GM19025 (cell line): ENCODE data around the gene SFSWAP.
"Not testable (repeated sequence)": the region's sequence is repeated elsewhere in the genome, so short reads cannot be mapped to it uniquely, and the experiment has no call there.

Source experiments
- ATAC-seq: cut with Tn5 transposase; IDR thresholded peaks from one replicate; pipeline ENCODE4 v1.9.1; 2021; ENCODE audit warnings: mild to moderate bottlenecking, low read depth, moderate library complexity; ENCODE audit not compliant: unreplicated experiment

Gene SFSWAP

GRCh38 chr12:131701705-131702572 is 9.0 kb upstream of the SFSWAP start:
- no peak for ATAC-seq

DNA sequence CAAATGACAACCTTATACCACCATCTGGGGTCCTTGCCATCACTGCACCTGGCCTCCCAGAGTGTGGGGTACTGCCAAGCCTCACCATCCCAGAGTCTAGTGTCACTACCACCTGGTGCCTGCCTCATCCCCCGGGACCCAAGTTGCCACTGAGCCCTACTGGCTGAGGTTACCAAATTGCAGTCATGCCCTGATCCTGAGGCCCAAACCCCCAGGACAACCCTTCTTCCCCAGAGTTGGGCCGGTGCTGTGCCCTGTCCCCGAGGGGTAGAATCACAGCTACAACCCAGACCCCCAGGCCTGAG is 8.4 kb upstream of the SFSWAP start:
- no peak for ATAC-seq

GRCh38 chr12:131703161-131703560 is 7.7 kb upstream of the SFSWAP start:
- ATAC-seq: no peak

- no peak for ATAC-seq
Measured at GRCh38 chr12:131704509-131704908, 6.4 kb upstream of the SFSWAP start.

- ATAC-seq: not testable (repeated sequence)
Measured at GRCh38 chr12:131706709-131707108, 4.2 kb upstream of the SFSWAP start.

DNA sequence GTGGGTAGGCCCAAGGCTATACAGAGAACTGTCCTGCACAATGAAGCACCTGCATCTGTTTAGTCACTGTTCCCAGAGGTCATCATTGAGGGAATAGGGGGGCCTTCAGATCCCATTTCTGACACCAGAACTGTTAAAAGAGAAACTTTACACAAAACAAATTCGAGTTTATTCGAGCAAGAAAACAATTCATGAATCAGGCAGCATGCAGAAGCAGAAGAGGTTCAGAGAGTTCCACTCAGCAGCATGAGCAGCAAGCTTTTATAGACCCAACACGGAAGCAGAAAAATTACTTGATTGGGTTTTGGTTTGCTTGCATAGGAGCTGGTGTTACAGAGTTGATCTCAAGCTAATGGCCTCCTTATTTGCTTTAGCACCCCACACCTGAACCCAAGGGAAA is 1.7 kb upstream of the SFSWAP start:
- no peak for ATAC-seq

GRCh38 chr12:131711551-131712205 is 788 bp downstream of the SFSWAP start:
- ATAC-seq: no peak

- no peak for ATAC-seq
Measured at GRCh38 chr12:131713349-131713748, 2.5 kb downstream of the SFSWAP start.

DNA sequence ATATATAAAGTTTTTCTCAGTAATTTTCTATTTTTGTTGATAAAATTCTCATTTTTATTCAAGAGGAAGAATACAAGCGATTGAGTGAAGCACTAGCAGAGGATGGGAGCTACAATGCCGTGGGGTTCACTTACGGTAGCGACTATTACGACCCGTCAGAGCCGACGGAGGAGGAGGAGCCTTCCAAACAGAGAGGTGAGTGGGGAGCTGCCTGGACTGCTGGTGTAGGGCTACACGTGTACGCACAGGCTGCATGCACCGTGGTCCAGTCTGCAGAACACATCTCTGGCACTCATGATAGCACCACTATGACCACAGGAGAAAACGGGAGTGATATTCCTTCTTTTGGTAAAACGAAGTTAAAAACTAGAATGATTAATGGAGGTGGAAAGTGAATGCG is 3.9 kb downstream of the SFSWAP start:
- ATAC-seq: no peak

DNA sequence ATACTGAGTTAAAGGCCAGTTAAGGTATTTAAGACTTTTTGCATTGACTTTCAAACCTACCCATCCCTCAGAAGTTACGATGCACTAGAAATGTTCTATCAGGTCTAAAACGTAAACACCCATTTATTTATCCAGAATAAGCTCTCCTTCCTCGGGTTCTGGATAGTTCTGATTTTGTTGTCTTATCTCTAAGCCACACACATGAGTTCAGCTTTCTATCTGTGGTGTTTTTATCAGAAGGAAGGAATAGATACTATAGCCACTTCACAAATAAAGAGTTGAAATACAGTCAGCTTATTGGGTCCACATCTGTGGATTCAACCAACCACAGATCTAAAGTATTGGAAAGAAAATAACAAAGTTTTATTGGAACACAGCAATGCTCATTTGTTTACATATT is 5.4 kb downstream of the SFSWAP start:
- no peak for ATAC-seq

GRCh38 chr12:131720241-131720640 is 9.4 kb downstream of the SFSWAP start:
- no peak for ATAC-seq

GRCh38 chr12:131720921-131721320 is 10.0 kb downstream of the SFSWAP start:
- ATAC-seq: no peak

GRCh38 chr12:131721548-131721947 is 10.7 kb downstream of the SFSWAP start:
- no peak for ATAC-seq

DNA sequence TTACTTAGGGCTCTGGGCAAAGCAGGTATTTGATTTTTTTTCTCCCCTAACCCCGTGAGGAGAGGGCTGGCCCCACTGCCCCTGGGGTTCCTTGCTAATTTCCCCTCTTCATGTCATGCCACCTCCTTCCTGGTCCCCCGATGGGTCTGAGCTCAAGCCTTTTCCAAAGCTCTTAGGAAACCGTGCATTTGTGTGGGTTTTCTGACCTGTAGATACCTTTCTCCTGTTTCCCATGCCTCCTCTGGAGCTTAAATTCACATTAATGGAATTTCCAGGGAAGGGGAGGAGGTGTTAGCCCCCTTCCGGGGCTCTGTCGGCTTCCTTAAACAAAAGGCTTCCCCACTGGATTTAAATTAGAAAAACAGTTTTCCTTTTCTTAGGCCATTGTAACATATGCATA is 12.6 kb downstream of the SFSWAP start:
- no peak for ATAC-seq

DNA sequence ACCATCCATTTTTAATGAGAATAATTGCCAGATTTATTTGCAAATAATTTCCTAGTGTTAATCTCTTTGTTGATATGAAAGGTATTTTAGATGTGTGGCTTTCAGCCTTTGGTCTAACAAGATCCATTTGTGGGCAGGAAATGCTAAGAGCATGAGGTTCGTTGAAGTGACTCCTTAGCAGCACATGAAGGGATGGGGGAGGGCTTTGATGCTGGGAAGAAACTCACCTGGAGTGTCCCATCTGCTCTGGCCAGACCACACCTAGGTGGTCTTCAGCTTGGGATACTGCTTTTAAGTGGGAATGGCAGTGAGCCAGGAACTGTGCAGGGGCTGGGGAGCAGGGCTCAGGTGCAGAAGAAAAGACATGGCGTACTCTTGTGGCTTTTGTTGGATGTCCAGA is 13.6 kb downstream of the SFSWAP start:
- no peak for ATAC-seq

DNA sequence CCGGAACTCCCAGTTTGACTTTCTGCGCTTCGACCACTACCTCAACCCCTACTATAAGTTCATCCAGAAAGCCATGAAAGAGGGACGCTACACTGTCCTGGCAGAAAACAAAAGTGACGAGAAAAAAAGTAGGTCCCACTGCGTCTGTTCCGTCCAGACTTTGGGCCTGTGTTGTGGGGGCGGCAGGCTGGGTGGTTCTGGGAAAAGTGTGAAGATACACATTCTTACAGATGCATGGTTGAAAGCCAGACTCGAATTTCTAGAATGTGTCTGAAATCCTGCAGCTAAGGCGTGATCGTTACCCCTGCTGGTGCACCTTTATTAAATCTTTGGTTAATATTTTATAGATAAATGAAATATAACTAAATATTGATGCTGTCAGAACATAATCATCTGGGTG is 14.6 kb downstream of the SFSWAP start:
- ATAC-seq: no peak

DNA sequence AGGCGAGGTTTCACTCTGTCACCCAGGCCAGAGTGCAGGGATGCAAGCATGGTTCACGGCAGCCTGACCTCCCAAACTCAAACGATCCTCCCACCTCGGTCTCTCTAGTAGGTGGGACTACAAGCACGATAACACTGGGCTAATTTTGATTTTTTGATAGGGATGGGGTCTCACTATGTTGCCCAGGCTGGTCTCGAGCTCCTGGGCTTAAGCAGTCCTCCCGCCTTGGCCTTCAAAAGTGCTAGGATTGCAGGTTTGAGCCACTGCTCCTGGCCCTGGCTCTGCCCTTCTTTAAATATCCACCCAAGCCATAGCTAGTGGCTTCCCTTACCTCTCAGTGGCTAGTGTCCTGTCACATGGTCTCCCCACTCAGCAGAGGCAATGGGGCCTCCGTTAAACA is 17.8 kb downstream of the SFSWAP start:
- no peak for ATAC-seq

- no peak for ATAC-seq
Measured at GRCh38 chr12:131729254-131729955, 18.5 kb downstream of the SFSWAP start.

DNA sequence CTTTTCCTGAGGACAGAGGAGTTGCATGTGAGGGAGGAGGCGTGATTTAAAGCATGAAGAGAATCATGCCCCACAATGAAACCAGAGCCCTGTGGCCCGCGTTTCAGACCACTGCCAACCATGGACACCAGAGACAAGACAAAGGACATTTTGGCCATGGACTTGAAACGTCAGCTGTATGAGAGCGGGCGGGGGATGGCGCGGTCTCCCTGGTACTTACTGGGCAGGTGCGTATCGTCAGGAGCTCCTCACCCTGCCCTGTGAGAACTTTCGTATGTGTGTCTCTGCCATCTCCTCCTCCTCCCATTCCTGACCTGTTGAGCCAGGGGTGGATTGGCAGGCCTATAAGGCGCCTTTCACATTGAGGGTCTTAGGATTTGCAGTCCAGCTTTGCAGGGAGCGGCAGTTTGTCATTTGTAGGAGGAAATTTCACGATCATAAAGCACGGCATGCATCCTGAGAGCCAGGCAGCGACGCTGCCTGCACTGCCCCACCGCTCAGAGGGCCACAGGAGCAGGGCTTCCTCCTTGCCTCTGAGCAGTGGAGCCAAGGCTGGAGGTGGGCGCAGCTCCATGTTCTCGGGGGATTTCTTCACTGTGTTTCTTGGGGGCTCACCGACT is 22.2 kb downstream of the SFSWAP start:
- no peak for ATAC-seq

GRCh38 chr12:131733874-131734273 is 23.0 kb downstream of the SFSWAP start:
- ATAC-seq: no peak
